ENCODE results near the gene OTULINL.

The OTULINL gene

GRCh38 chr5:14640765-14641164 lies 59.2 kb downstream of the OTULINL start:
- H3K4me3 ChIP-seq (ENCODE audit: low read length): no peak overlapping the region
- no peak for TF ChIP-seq CTCF (conservative IDR thresholded peaks at IDR 0.05; ENCODE audit: low read depth, low read length)
- no peak for DNase-seq (ENCODE audit: low read depth)

GRCh38 chr5:14644623-14645237 lies 63.1 kb downstream of the OTULINL start:
- no peak overlapping the region for H3K4me3 ChIP-seq (ENCODE audit: low read length)
- no peak for TF ChIP-seq CTCF (conservative IDR thresholded peaks at IDR 0.05; ENCODE audit: low read depth, low read length)
- no peak for DNase-seq (ENCODE audit: low read depth)

GRCh38 chr5:14650052-14650451 lies 68.5 kb downstream of the OTULINL start:
- no peak for DNase-seq (ENCODE audit: low read depth)
- no peak for TF ChIP-seq CTCF (conservative IDR thresholded peaks at IDR 0.05; ENCODE audit: low read depth, low read length)

GRCh38 chr5:14655146-14655741 lies 73.7 kb downstream of the OTULINL start:
- TF ChIP-seq CTCF (conservative IDR thresholded peaks at IDR 0.05; ENCODE audit: low read depth, low read length): no peak
- no peak overlapping the region for H3K4me3 ChIP-seq (ENCODE audit: low read length)

More at GRCh38 chr5:14650052-14650451, 68.5 kb downstream of the OTULINL start:
- no peak overlapping the region for H3K4me3 ChIP-seq (ENCODE audit: low read length)

GRCh38 chr5:14656898-14657297 lies 75.3 kb downstream of the OTULINL start:
- H3K4me3 ChIP-seq (ENCODE audit: low read length): no peak overlapping the region
- DNase-seq (ENCODE audit: low read depth): no peak
- no peak for TF ChIP-seq CTCF (conservative IDR thresholded peaks at IDR 0.05; ENCODE audit: low read depth, low read length)

More at GRCh38 chr5:14655146-14655741, 73.7 kb downstream of the OTULINL start:
- no peak for DNase-seq (ENCODE audit: low read depth)

- no peak overlapping the region for H3K4me3 ChIP-seq (ENCODE audit: low read length)
- no peak for TF ChIP-seq CTCF (conservative IDR thresholded peaks at IDR 0.05; ENCODE audit: low read depth, low read length)
- DNase-seq (ENCODE audit: low read depth): no peak
Observed at GRCh38 chr5:14659821-14660607, 78.4 kb downstream of the OTULINL start.

Data from retinal pigment epithelial cell (primary cell).